K562 treated with DMSO at 1 percent for 48 hours (cell line): ENCODE data around the gene MMP23B. TPM values are rescaled to one million over a fixed set of nuclear protein-coding genes. Genes with fewer than 3 reads are reported as not detected.

Experiments used
- total RNA-seq: library from RNA; unstranded; fragments of 300-600 nt; gene quantifications from 2 replicates; pipeline ENCODE4 v1.2.3, GENCODE V29; 2022; ENCODE audit warnings: low replicate concordance; ENCODE audit errors: extremely low read depth

MMP23B gene
- total RNA-seq: not detected in 2 replicates

GRCh38 chr1:1631782-1632420 lies at the start of gene MMP23B:
TSS of gene MMP23B (plus strand) at chr1:1632173. CDS start at chr1:1632219, 46 bp downstream.

GRCh38 chr1:1599935-1600860 lies 31.8 kb upstream of the MMP23B start, which contains the start of gene FNDC10:
TSS of gene FNDC10 (minus strand) at chr1:1600135. CDS start at chr1:1600015, 120 bp downstream.

GRCh38 chr1:1615256-1616044 lies 16.5 kb upstream of the MMP23B start, which contains the start of gene MIB2:
TSS of gene MIB2 (plus strand) at chr1:1615500. CDS start at chr1:1623453, 7,953 bp downstream.

GRCh38 chr1:1658583-1659549 lies 26.9 kb downstream of the MMP23B start, which contains the start of gene CDK11B:
TSS of gene CDK11B (minus strand) at chr1:1659004. CDS start at chr1:1657485, 1,519 bp downstream.

Other genes starting within 250 kb of the MMP23B start
- not detected in 2 replicates for gene CCNL2, start 232.8 kb upstream of the MMP23B start, total RNA-seq
- gene MRPL20, start 224.9 kb upstream of the MMP23B start, total RNA-seq: not detected in 2 replicates
- not detected in 2 replicates for gene ANKRD65, start 210.9 kb upstream of the MMP23B start, total RNA-seq
- not detected in 2 replicates for gene VWA1, start 196.5 kb upstream of the MMP23B start, total RNA-seq
- not detected in 2 replicates for gene ATAD3C, start 182.5 kb upstream of the MMP23B start, total RNA-seq
- not detected in 2 replicates for gene ATAD3B, start 160.4 kb upstream of the MMP23B start, total RNA-seq
- gene ATAD3A, start 120.0 kb upstream of the MMP23B start, total RNA-seq: 223 TPM in 1 of 2 replicates, not detected in the other
- gene TMEM240, start 91.5 kb upstream of the MMP23B start, total RNA-seq: not detected in 2 replicates
- gene SSU72, start 57.3 kb upstream of the MMP23B start, total RNA-seq: not detected in 2 replicates
- gene FNDC10, start 32.0 kb upstream of the MMP23B start, total RNA-seq: not detected in 2 replicates
- gene MIB2, start 16.7 kb upstream of the MMP23B start, total RNA-seq: not detected in 2 replicates
- gene CDK11B, start 26.8 kb downstream of the MMP23B start, total RNA-seq: not detected in 2 replicates
- gene SLC35E2B, start 60.6 kb downstream of the MMP23B start, total RNA-seq: not detected in 2 replicates
- not detected in 2 replicates for gene CDK11A, start 92.2 kb downstream of the MMP23B start, total RNA-seq
- not detected in 2 replicates for gene NADK, start 146.3 kb downstream of the MMP23B start, total RNA-seq